Measurements from ENCODE around the gene SPINK4.

Gene SPINK4

DNA sequence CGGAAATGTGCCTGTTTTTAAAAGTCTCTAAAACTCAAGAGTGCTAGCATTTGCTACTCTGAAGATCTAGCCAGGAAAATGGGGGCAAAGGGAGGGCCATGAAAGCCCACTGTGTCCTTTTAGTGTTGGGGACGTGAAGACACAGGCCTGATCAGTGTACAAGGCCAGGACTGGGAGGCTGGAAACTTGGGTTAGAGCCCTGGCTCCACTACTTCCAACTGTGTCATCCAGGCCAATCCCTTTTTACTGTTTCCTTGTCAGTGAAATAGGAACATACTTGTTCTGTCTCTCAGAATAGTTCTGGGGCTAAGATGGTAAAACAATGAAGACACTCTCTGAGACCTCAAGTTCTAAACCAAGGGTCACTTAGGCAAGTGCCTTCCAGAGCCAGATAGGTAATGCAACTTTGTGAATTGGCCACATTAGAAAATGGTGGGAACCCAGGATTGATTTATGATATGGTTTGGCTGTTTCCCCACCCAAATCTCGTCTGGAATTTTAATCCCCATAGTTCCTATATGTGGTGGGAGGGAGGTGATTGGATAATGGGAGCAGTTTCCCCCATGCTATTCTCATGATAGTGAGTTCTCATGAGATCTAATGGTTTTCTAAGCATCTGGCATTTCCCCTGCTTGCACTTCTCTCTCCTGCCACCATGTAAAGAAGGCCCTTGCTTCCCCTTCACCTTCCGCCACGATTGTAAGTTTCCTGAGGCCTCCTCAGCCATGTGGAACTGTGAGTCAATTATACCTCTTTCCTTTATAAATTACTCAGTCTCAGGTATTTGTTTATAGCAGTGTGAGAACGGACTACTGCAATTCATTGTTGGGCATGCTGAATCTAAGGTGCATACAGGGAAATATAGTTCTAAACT lies 42.5 kb upstream of the SPINK4 start:
- peaks cover 4% of the 10 kb centered on the region for H3K4me1 ChIP-seq (ENCODE audit: insufficient read depth, poor library complexity, severe bottlenecking)
- no peaks in the 10 kb centered on the region for H3K9me3 ChIP-seq (ENCODE audit: severe bottlenecking)
- TF ChIP-seq, protein P1, sequence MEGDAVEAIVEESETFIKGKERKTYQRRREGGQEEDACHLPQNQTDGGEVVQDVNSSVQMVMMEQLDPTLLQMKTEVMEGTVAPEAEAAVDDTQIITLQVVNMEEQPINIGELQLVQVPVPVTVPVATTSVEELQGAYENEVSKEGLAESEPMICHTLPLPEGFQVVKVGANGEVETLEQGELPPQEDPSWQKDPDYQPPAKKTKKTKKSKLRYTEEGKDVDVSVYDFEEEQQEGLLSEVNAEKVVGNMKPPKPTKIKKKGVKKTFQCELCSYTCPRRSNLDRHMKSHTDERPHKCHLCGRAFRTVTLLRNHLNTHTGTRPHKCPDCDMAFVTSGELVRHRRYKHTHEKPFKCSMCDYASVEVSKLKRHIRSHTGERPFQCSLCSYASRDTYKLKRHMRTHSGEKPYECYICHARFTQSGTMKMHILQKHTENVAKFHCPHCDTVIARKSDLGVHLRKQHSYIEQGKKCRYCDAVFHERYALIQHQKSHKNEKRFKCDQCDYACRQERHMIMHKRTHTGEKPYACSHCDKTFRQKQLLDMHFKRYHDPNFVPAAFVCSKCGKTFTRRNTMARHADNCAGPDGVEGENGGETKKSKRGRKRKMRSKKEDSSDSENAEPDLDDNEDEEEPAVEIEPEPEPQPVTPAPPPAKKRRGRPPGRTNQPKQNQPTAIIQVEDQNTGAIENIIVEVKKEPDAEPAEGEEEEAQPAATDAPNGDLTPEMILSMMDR (IDR thresholded peaks at IDR 0.05; ENCODE audit: poor library complexity, severe bottlenecking), result no peak
- no peak overlapping the region for H3K4me3 ChIP-seq (ENCODE audit: severe bottlenecking)
- ATAC-seq (ENCODE audit: low read depth) (no peak), DNase-seq (ENCODE audit: low spot score) (no peak)
- no peak overlapping the region for H3K27ac ChIP-seq (ENCODE audit: poor library complexity, severe bottlenecking)
- no peaks in the 10 kb centered on the region for H3K36me3 ChIP-seq (ENCODE audit: low read depth)
- no peaks in the 10 kb centered on the region for H3K27me3 ChIP-seq (ENCODE audit: insufficient read depth, poor library complexity, severe bottlenecking)

DNA sequence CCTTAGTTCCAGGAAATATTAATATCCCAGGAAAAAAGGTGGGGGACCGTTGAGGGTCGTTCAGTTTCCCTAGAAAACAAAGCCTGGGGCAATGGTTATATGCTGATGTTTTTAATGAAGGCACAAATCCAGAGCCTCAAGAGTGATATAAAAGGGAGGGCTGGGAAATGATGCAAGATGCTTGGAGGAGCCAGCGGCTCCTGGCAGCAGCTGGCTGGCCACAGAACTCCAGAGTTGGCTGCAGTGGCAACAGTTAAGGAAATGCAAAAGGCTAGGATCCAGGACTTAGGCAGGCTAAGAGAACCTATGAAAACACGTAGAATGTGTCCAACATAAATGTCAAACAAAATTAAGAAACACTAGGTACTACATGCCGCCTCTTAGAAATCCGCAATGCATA lies 41.8 kb upstream of the SPINK4 start:
- H3K27ac ChIP-seq (ENCODE audit: poor library complexity, severe bottlenecking), result no peak overlapping the region
- no peaks in the 10 kb centered on the region for H3K9me3 ChIP-seq (ENCODE audit: severe bottlenecking)
- DNase-seq (ENCODE audit: low spot score) (no peak), ATAC-seq (ENCODE audit: low read depth) (no peak)
- no peaks in the 10 kb centered on the region for H3K27me3 ChIP-seq (ENCODE audit: insufficient read depth, poor library complexity, severe bottlenecking)
- no peaks in the 10 kb centered on the region for H3K36me3 ChIP-seq (ENCODE audit: low read depth)
- TF ChIP-seq, protein P1 (IDR thresholded peaks at IDR 0.05; ENCODE audit: poor library complexity, severe bottlenecking), result no peak
- no peak overlapping the region for H3K4me3 ChIP-seq (ENCODE audit: severe bottlenecking)
- H3K4me1 ChIP-seq (ENCODE audit: insufficient read depth, poor library complexity, severe bottlenecking), result peaks cover 4% of the 10 kb centered on the region

DNA sequence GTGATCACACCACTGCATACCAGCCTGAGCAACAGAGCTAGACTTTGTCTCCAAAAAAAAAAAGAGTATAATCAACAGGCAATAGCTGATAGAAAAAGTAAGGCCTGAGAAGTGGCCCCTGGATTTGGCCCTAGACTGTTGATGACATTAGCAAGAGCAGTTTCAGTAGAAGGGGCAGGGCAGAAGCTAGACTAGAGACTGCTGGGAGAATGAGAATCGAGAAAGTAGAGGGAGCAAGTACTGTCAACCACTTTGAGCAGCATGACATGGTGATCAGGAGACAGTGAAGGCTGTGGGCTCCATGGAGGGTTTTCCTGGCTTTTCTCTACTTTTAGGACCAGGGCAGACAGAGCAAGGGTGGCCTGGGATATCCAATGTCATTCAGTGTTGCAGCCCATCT lies 37.9 kb upstream of the SPINK4 start:
- H3K36me3 ChIP-seq (ENCODE audit: low read depth), result no peaks in the 10 kb centered on the region
- no peak overlapping the region for H3K4me3 ChIP-seq (ENCODE audit: severe bottlenecking)
- no peaks in the 10 kb centered on the region for H3K9me3 ChIP-seq (ENCODE audit: severe bottlenecking)
- no peak overlapping the region for H3K27ac ChIP-seq (ENCODE audit: poor library complexity, severe bottlenecking)
- H3K4me1 ChIP-seq (ENCODE audit: insufficient read depth, poor library complexity, severe bottlenecking), result no peaks in the 10 kb centered on the region
- TF ChIP-seq, protein P1 (IDR thresholded peaks at IDR 0.05; ENCODE audit: poor library complexity, severe bottlenecking), result no peak
- DNase-seq (ENCODE audit: low spot score) (no peak), ATAC-seq (ENCODE audit: low read depth) (no peak)
- H3K27me3 ChIP-seq (ENCODE audit: insufficient read depth, poor library complexity, severe bottlenecking), result no peaks in the 10 kb centered on the region

DNA sequence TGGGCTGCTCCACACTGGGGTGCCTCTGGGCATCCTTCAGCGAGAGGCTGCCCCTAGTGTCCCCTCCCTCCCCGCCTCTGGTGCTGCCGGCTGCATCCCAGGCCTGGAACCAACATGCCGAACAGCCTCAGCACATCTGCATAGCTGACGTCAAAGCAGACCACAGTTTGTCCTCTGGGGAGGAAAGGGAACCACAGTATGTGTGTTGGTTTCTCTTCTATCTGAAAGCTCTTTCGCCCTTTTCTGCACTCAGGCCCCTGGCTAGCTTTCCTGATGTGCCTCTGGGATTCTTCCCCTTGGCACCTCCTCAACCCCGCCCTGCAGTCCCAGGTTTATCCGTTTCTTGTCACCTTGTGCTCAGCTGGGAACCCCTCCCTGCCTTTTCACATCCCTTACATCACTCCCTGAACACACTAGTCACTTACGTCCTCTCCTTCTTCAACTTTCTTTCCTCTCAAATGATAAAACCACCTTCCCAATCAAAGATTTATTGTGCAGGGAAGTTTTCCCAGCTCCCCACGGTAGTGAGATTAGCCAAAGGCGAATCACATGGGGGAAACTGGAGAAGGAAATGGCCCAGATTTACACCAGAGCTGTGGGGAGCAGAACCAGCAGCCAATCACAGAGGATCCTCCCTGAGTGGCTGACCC lies 37.3 kb upstream of the SPINK4 start:
- H3K36me3 ChIP-seq (ENCODE audit: low read depth), result no peaks in the 10 kb centered on the region
- DNase-seq (ENCODE audit: low spot score) (no peak), ATAC-seq (ENCODE audit: low read depth) (no peak)
- no peaks in the 10 kb centered on the region for H3K4me1 ChIP-seq (ENCODE audit: insufficient read depth, poor library complexity, severe bottlenecking)
- TF ChIP-seq, protein P1 (IDR thresholded peaks at IDR 0.05; ENCODE audit: poor library complexity, severe bottlenecking), result no peak
- H3K9me3 ChIP-seq (ENCODE audit: severe bottlenecking), result no peaks in the 10 kb centered on the region
- no peak overlapping the region for H3K4me3 ChIP-seq (ENCODE audit: severe bottlenecking)
- no peaks in the 10 kb centered on the region for H3K27me3 ChIP-seq (ENCODE audit: insufficient read depth, poor library complexity, severe bottlenecking)
- H3K27ac ChIP-seq (ENCODE audit: poor library complexity, severe bottlenecking), result no peak overlapping the region

DNA sequence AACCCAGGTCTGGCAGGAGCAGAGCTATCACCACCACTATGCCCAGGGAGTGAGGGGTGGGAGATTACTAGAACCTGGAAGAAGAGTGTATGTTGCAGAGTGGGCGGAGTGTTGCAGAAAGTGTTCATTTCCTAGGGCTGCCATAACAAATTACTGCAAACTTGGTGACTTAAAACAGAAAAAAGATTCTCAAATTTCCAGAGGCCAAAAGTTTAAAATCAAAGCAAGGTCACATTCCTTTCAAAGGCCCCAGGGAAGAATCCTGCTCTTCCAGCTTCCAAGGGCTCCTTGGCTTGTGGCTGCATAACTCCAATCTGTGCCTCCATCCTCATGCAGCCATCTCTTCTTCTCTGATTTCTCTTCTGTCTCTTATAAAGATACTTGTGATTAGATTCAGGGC lies 30.6 kb upstream of the SPINK4 start:
- peaks cover 9% of the 10 kb centered on the region for H3K4me1 ChIP-seq (ENCODE audit: insufficient read depth, poor library complexity, severe bottlenecking)
- H3K36me3 ChIP-seq (ENCODE audit: low read depth), result no peaks in the 10 kb centered on the region
- TF ChIP-seq, protein P1 (IDR thresholded peaks at IDR 0.05; ENCODE audit: poor library complexity, severe bottlenecking), result no peak
- no peak for ATAC-seq (ENCODE audit: low read depth)
- no peaks in the 10 kb centered on the region for H3K9me3 ChIP-seq (ENCODE audit: severe bottlenecking)
- no peaks in the 10 kb centered on the region for H3K27me3 ChIP-seq (ENCODE audit: insufficient read depth, poor library complexity, severe bottlenecking)
- DNase-seq (ENCODE audit: low spot score), result no peak
- H3K27ac ChIP-seq (ENCODE audit: poor library complexity, severe bottlenecking), result no peak overlapping the region
- no peak overlapping the region for H3K4me3 ChIP-seq (ENCODE audit: severe bottlenecking)
